Left colon (tissue), 2 donors: ENCODE results near the gene GRIP1. TPM values are rescaled to one million over a fixed set of nuclear protein-coding genes. Genes with fewer than 3 reads are reported as not detected.

ENCODE experiments used
- ATAC-seq: fragments of 200-7000 bp; cut with Tn5 transposase; one replicate; pipeline ENCODE4 v1.9.1; 2020; ENCODE audit warnings: mild to moderate bottlenecking, moderate library complexity
- DNase-seq, 2 donors: peaks; one replicate each; pipeline ENCODE4 v3.0.0-alpha.2; 2020
- intact Hi-C, 2 donors: fragments of 100-400 bp; cut with DNase I in 1 of 2; cut with micrococcal nuclease in 1 of 2; formaldehyde crosslinking; loops; one replicate each; pipeline versions ENCODE4 v1.11.2 to v1.14.0; 2022; cut with DNase I, micrococcal nuclease
- total RNA-seq, 2 donors: library from RNA; stranded (reverse); fragmentation: NEBNext Ultra II Directional; extraction: Animal tissue kit (Norgen Biotek cat#: 25700); gene quantifications; one replicate each; pipeline ENCODE4 v1.2.1, GENCODE V29; 2021
- donor health status: DM: no; HTN: no; CAD: no.
- donor health status: DM: yes; HTN: yes; CAD: no.

Gene GRIP1
- total RNA-seq, 2 donors from 2014 or later = 3.5 to 11.4 TPM

- ATAC-seq (peak; percentile 50), DNase-seq (no peak)
- intact Hi-C loops = no loop called here
These were observed 16.1 kb downstream of the GRIP1 start for GRCh38 chr12:66662729-66663128.

- DNase-seq (no peak), ATAC-seq (no peak)
- intact Hi-C loops = no loop called here
These were observed 16.7 kb downstream of the GRIP1 start for GRCh38 chr12:66662179-66662578.

GRCh38 chr12:66661357-66661756 lies 17.5 kb downstream of the GRIP1 start:
- intact Hi-C loops = no loop called here
- ATAC-seq = no peak

GRCh38 chr12:66653796-66654195 lies 25.1 kb downstream of the GRIP1 start:
- DNase-seq (no peak), ATAC-seq (no peak)
- intact Hi-C loops = no loop called here

More at GRCh38 chr12:66661357-66661756, 17.5 kb downstream of the GRIP1 start:
- DNase-seq = no peak

- intact Hi-C loops = no loop called here
- DNase-seq (no peak), ATAC-seq (peak; percentile 26)
These were observed 30.7 kb downstream of the GRIP1 start for GRCh38 chr12:66648033-66648735.

- intact Hi-C loops = no loop called here
- ATAC-seq (no peak), DNase-seq (no peak)
These were observed 31.7 kb downstream of the GRIP1 start for GRCh38 chr12:66647034-66647691.

GRCh38 chr12:66644151-66644550 lies 34.7 kb downstream of the GRIP1 start:
- intact Hi-C loops = no loop called here
- ATAC-seq (no peak), DNase-seq (no peak)

GRCh38 chr12:66640691-66641460 lies 38.0 kb downstream of the GRIP1 start:
- ATAC-seq (no peak), DNase-seq (no peak)
- intact Hi-C loops = no loop called here

- ATAC-seq (no peak), DNase-seq (no peak)
- intact Hi-C loops = no loop called here
These were observed 40.2 kb downstream of the GRIP1 start for GRCh38 chr12:66638666-66639065.

GRCh38 chr12:66637699-66638301 lies 41.1 kb downstream of the GRIP1 start:
- no peak for ATAC-seq
- intact Hi-C loops = no loop called here
- no peak for DNase-seq

GRCh38 chr12:66636771-66637170 lies 42.1 kb downstream of the GRIP1 start:
- DNase-seq (no peak), ATAC-seq (no peak)
- intact Hi-C loops = no loop called here

- DNase-seq (no peak), ATAC-seq (no peak)
These were observed 45.2 kb downstream of the GRIP1 start for GRCh38 chr12:66633676-66634075.

GRCh38 chr12:66629138-66629870 lies 49.6 kb downstream of the GRIP1 start:
- DNase-seq (no peak), ATAC-seq (no peak)
- intact Hi-C loops = no loop called here

More at GRCh38 chr12:66633676-66634075, 45.2 kb downstream of the GRIP1 start:
- intact Hi-C loops = no loop called here

GRCh38 chr12:66627988-66628317 lies 50.9 kb downstream of the GRIP1 start:
- ATAC-seq = no peak
- intact Hi-C loops = no loop called here
- DNase-seq = no peak

- no peak for DNase-seq
- no peak for ATAC-seq
- intact Hi-C loops = no loop called here
These were observed 51.4 kb downstream of the GRIP1 start for GRCh38 chr12:66627270-66627987.

- ATAC-seq (no peak), DNase-seq (no peak)
- intact Hi-C loops = no loop called here
These were observed 54.1 kb downstream of the GRIP1 start for GRCh38 chr12:66624806-66625205.

GRCh38 chr12:66623455-66623854 lies 55.4 kb downstream of the GRIP1 start:
- intact Hi-C loops = no loop called here
- no peak for ATAC-seq
- no peak for DNase-seq

- ATAC-seq = no peak
- no peak for DNase-seq
- intact Hi-C loops = no loop called here
These were observed 58.2 kb downstream of the GRIP1 start for GRCh38 chr12:66620688-66621087.
